ENCODE measurements around the gene FGD4. TPM values are rescaled to one million over a fixed set of nuclear protein-coding genes. Genes with fewer than 3 reads are reported as not detected.

The FGD4 gene
- total RNA-seq, 2 donors from 2014 or later: 24.3 to 49.3 TPM

DNA sequence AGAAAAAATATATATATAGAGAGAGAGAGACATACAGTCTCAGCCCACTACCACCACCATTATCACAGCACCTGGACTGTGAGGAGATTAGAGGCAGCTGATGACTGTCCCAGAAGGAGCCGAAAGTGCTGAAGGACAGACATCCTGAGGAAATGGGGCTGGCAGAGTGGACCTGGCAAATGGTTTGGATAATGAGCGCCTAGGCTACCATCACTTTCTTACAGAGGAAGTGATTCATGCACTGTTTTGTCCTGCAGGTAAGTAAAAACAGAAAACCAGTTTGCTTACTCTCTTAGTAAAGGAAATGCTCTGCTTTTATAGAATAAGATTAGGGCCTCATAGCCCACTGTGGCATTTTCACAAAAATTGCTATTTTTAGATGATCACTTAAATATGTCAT, 251.2 kb downstream of the FGD4 start:
- DNase-seq (ENCODE audit: low spot score): no peak
- H3K36me3 ChIP-seq: no peaks in the 10 kb centered on the region
- WGBS: 51% methylated on average over 2 of the region's 2 CpGs
- H3K4me3 ChIP-seq: no peak overlapping the region
- TF ChIP-seq POLR2A (IDR thresholded peaks at IDR 0.05) (no peak), POLR2AphosphoS5 (IDR thresholded peaks at IDR 0.05) (no peak)
- TF ChIP-seq, protein P1, sequence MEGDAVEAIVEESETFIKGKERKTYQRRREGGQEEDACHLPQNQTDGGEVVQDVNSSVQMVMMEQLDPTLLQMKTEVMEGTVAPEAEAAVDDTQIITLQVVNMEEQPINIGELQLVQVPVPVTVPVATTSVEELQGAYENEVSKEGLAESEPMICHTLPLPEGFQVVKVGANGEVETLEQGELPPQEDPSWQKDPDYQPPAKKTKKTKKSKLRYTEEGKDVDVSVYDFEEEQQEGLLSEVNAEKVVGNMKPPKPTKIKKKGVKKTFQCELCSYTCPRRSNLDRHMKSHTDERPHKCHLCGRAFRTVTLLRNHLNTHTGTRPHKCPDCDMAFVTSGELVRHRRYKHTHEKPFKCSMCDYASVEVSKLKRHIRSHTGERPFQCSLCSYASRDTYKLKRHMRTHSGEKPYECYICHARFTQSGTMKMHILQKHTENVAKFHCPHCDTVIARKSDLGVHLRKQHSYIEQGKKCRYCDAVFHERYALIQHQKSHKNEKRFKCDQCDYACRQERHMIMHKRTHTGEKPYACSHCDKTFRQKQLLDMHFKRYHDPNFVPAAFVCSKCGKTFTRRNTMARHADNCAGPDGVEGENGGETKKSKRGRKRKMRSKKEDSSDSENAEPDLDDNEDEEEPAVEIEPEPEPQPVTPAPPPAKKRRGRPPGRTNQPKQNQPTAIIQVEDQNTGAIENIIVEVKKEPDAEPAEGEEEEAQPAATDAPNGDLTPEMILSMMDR (IDR thresholded peaks at IDR 0.05): no peak
- no peaks in the 10 kb centered on the region for H3K4me1 ChIP-seq (replicated peaks)
- H3K27ac ChIP-seq: no peak overlapping the region
- H3K9me3 ChIP-seq: no peaks in the 10 kb centered on the region
- H3K27me3 ChIP-seq (replicated peaks; ENCODE audit: insufficient read depth): no peaks in the 10 kb centered on the region
- intact Hi-C loops (cut with DNase I): no loop called here

DNA sequence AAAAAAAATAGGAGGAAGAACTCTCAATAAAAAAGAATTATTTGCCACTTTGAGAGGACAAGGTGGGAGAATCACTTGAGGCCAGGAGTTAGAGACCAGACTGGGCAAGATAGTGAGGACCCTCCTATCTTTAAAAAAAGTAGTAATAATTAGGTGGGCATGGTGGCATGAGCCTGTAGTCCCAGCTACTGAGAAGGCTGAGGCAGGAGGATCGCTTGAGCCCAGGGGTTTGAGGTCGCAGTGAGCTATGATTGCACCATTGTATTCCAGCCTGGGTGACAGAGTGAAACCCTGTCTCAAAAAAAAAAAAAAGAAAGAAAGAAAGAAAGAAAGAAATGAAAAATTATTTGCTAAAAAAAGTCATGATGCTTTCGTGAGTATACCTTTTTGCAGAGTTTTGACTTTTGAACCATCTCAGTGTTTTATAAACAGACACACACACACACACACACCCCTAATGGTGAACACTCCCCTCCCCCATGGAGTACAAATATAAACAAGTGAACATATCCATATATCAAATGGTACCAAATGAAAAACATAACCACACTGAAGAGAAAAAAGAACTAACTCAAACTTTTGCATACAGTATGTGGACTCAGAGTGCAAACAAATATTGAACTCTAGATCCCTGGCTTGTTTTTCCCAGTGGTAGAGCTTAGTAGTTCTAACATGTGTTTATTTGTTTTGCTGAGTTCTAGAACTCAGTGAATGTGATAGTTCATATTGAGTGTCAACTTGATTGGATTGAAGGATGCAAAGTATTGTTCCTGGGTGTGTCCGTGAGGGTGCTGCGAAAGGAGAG, 252.0 kb downstream of the FGD4 start:
- 89% methylated on average over 5 of the region's 5 CpGs for WGBS
- no peaks in the 10 kb centered on the region for H3K36me3 ChIP-seq
- TF ChIP-seq POLR2AphosphoS5 (IDR thresholded peaks at IDR 0.05) (no peak), POLR2A (IDR thresholded peaks at IDR 0.05) (no peak)
- TF ChIP-seq, protein P1 (IDR thresholded peaks at IDR 0.05): no peak

DNA sequence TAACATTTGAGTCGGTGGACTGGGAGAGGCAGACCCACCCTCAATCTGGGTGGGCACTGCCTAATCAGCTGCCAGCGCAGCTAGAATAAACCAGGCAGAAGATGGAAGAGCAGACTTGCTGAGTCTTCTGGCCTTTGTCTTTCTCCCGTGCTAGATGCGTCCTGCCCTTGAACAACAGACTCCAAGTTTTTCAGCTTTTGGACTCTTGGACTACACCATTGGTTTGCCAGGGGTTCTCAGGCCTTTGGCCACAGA, 252.5 kb downstream of the FGD4 start:
- H3K27ac ChIP-seq: no peak overlapping the region
- no peaks in the 10 kb centered on the region for H3K36me3 ChIP-seq
- intact Hi-C loops (cut with DNase I): no loop called here
- no peaks in the 10 kb centered on the region for H3K27me3 ChIP-seq (replicated peaks; ENCODE audit: insufficient read depth)
- no peaks in the 10 kb centered on the region for H3K4me1 ChIP-seq (replicated peaks)
- TF ChIP-seq, protein P1 (IDR thresholded peaks at IDR 0.05): no peak
- no peak for TF ChIP-seq POLR2A (IDR thresholded peaks at IDR 0.05)
- H3K9me3 ChIP-seq: no peaks in the 10 kb centered on the region
- WGBS: 93% methylated on average over 4 of the region's 4 CpGs
- no peak for DNase-seq (ENCODE audit: low spot score)
- H3K4me3 ChIP-seq: no peak overlapping the region

More for the DNA sequence above, 252.0 kb downstream of the FGD4 start:
- Histone ChIP-seq H3K4me1 (replicated peaks) (no peaks in the 10 kb centered on the region), H3K9me3 (no peaks in the 10 kb centered on the region), H3K27me3 (replicated peaks; ENCODE audit: insufficient read depth) (no peaks in the 10 kb centered on the region), H3K27ac (no peak overlapping the region), H3K4me3 (no peak overlapping the region)
- intact Hi-C loops (cut with DNase I): no loop called here
- DNase-seq (ENCODE audit: low spot score): no peak

DNA sequence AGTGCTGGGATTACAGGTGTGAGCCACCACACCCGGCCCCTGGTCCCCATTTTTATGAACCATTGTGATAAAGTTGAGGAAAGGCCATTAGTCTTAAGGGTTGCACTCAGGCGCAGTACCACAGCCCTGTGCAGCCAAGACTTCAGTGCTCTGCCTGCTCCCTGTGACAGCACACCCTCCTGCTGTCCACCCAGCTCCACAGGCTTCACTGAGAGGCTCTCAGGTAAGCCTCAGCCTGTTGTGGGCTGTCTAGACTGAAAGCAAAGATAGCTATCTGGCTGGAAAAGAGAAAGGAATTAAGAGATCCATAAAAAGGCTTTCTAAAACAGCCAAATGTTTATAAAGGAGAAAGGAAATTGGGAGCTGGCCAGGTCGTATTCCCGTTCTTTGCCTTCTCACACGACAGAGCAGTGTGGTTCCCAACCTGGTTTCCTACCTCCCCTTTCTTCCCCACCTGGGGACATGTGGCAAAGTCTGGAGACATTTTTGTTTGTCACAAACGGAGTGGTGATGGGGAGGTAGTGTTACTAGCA, 260.6 kb downstream of the FGD4 start:
- peak; percentile 48 for DNase-seq (ENCODE audit: low spot score)
- Histone ChIP-seq H3K27me3 (replicated peaks; ENCODE audit: insufficient read depth) (no peaks in the 10 kb centered on the region), H3K4me3 (no peak overlapping the region), H3K4me1 (replicated peaks) (no peaks in the 10 kb centered on the region), H3K27ac (peak overlapping the region; percentile 7 to 33), H3K9me3 (no peaks in the 10 kb centered on the region), H3K36me3 (no peaks in the 10 kb centered on the region)
- intact Hi-C loops (cut with DNase I): loop anchor here (5.0 kb wide), 1 partner anchor 203 kb away; no protein-coding TSS in a partner anchor
- TF ChIP-seq POLR2A (IDR thresholded peaks at IDR 0.05) (no peak), POLR2AphosphoS5 (IDR thresholded peaks at IDR 0.05) (peak; percentile 40)
- 24% methylated on average over 6 of the region's 6 CpGs for WGBS

DNA sequence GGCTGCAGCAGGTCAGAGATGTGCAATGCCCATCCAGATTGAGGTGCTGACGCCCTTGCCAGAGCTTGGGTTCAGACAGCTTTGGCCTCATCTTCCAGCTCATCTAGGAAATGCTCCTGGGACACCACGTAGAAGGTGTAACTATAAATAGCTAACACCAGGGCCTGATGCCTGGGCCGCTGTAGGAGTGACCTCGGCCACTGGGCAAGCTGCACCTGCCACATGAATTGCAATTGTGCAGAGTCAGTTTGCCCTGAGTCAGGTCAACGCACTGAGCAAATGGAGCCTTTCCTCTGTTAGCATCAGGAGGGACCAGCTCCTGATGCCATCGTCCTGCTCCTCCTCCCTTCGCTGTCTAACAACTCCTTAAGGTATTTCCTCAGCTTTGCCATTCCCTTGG, 262.3 kb downstream of the FGD4 start:
- 93% methylated on average over 7 of the region's 7 CpGs for WGBS
- Histone ChIP-seq H3K27ac (no peak overlapping the region), H3K27me3 (replicated peaks; ENCODE audit: insufficient read depth) (no peaks in the 10 kb centered on the region), H3K36me3 (no peaks in the 10 kb centered on the region), H3K4me3 (no peak overlapping the region), H3K4me1 (replicated peaks) (no peaks in the 10 kb centered on the region), H3K9me3 (no peaks in the 10 kb centered on the region)
- no peak for TF ChIP-seq POLR2AphosphoS5 (IDR thresholded peaks at IDR 0.05)
- TF ChIP-seq, protein P1 (IDR thresholded peaks at IDR 0.05): no peak
- TF ChIP-seq POLR2A (IDR thresholded peaks at IDR 0.05): no peak
- no peak for DNase-seq (ENCODE audit: low spot score)
- intact Hi-C loops (cut with DNase I): no loop called here

Data from prostate gland (tissue), 2 donors.